ENCODE measurements around the gene CDC42EP1.

Gene CDC42EP1

DNA sequence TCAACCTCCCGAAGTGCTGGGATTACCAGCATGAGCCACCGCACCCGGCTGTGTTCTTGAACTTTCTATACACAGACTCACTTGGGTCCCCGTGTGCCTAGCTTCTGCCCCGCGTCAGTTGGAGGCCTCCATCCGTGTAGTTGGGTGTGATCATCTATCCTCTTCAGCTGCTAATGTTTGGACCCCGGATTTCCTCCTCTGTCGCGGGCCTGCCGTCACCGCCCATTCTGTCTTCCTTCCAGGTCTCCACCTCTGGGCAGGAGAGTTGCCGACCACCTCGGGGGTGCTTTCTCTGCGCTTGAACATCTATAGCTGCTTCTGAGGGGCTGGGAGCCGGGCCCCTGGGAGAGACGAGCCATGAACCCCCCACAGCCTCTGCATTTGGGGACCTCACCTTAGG, 5.5 kb downstream of the CDC42EP1 start:
- Histone ChIP-seq H3K9me2 (ENCODE audit: low read depth, low read length) (no peaks in the 10 kb centered on the region), H2AFZ (ENCODE audit: low read length) (no peak overlapping the region), H3K9me3 (ENCODE audit: low read length) (no peaks in the 10 kb centered on the region), H3K27ac (ENCODE audit: low read depth, low read length, poor library complexity, severe bottlenecking) (no peak overlapping the region), H3K4me3 (ENCODE audit: low read depth, low read length, poor library complexity, severe bottlenecking) (no peak overlapping the region), H3K9ac (ENCODE audit: low read length) (no peak overlapping the region), H3K4me1 (ENCODE audit: insufficient read depth, low read length, severe bottlenecking) (no peaks in the 10 kb centered on the region), H4K20me1 (ENCODE audit: insufficient read depth, low read length) (no peaks in the 10 kb centered on the region), H3F3A (ENCODE audit: insufficient read depth, low read length) (no peaks in the 10 kb centered on the region), H3K79me2 (ENCODE audit: insufficient read depth, low read length) (no peaks in the 10 kb centered on the region), H3K27me3 (ENCODE audit: insufficient read depth, low read length) (peaks cover 25% of the 10 kb centered on the region), H3K4me2 (ENCODE audit: low read length) (no peak overlapping the region), H3K36me3 (ENCODE audit: insufficient read depth, low read length) (no peaks in the 10 kb centered on the region)
- TF ChIP-seq EZH2 (IDR thresholded peaks at IDR 0.05; ENCODE audit: borderline replicate concordance, low read length) = no peak
- TF ChIP-seq, protein P1, sequence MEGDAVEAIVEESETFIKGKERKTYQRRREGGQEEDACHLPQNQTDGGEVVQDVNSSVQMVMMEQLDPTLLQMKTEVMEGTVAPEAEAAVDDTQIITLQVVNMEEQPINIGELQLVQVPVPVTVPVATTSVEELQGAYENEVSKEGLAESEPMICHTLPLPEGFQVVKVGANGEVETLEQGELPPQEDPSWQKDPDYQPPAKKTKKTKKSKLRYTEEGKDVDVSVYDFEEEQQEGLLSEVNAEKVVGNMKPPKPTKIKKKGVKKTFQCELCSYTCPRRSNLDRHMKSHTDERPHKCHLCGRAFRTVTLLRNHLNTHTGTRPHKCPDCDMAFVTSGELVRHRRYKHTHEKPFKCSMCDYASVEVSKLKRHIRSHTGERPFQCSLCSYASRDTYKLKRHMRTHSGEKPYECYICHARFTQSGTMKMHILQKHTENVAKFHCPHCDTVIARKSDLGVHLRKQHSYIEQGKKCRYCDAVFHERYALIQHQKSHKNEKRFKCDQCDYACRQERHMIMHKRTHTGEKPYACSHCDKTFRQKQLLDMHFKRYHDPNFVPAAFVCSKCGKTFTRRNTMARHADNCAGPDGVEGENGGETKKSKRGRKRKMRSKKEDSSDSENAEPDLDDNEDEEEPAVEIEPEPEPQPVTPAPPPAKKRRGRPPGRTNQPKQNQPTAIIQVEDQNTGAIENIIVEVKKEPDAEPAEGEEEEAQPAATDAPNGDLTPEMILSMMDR (IDR thresholded peaks at IDR 0.05; ENCODE audit: low read length) = no peak

DNA sequence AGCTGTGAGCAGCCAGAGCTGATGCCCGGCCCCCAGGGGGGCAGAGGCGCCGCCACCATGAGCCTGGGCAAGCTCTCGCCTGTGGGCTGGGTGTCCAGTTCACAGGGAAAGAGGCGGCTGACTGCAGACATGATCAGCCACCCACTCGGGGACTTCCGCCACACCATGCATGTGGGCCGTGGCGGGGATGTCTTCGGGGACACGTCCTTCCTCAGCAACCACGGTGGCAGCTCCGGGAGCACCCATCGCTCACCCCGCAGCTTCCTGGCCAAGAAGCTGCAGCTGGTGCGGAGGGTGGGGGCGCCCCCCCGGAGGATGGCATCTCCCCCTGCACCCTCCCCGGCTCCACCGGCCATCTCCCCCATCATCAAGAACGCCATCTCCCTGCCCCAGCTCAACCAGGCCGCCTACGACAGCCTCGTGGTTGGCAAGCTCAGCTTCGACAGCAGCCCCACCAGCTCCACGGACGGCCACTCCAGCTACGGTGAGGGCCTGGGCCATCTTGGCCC, 6.1 kb downstream of the CDC42EP1 start:
- Histone ChIP-seq H3K4me1 (ENCODE audit: insufficient read depth, low read length, severe bottlenecking) (no peaks in the 10 kb centered on the region), H3K4me3 (ENCODE audit: low read depth, low read length, poor library complexity, severe bottlenecking) (no peak overlapping the region), H3K9me3 (ENCODE audit: low read length) (no peaks in the 10 kb centered on the region), H3K9me2 (ENCODE audit: low read depth, low read length) (no peaks in the 10 kb centered on the region), H3F3A (ENCODE audit: insufficient read depth, low read length) (no peaks in the 10 kb centered on the region), H3K27ac (ENCODE audit: low read depth, low read length, poor library complexity, severe bottlenecking) (no peak overlapping the region), H2AFZ (ENCODE audit: low read length) (no peak overlapping the region), H3K27me3 (ENCODE audit: insufficient read depth, low read length) (peaks cover 23% of the 10 kb centered on the region), H4K20me1 (ENCODE audit: insufficient read depth, low read length) (no peaks in the 10 kb centered on the region), H3K79me2 (ENCODE audit: insufficient read depth, low read length) (no peaks in the 10 kb centered on the region), H3K36me3 (ENCODE audit: insufficient read depth, low read length) (no peaks in the 10 kb centered on the region), H3K9ac (ENCODE audit: low read length) (no peak overlapping the region), H3K4me2 (ENCODE audit: low read length) (no peak overlapping the region)
- TF ChIP-seq, protein P1 (IDR thresholded peaks at IDR 0.05; ENCODE audit: low read length) = no peak
- no peak for TF ChIP-seq EZH2 (IDR thresholded peaks at IDR 0.05; ENCODE audit: borderline replicate concordance, low read length)

DNA sequence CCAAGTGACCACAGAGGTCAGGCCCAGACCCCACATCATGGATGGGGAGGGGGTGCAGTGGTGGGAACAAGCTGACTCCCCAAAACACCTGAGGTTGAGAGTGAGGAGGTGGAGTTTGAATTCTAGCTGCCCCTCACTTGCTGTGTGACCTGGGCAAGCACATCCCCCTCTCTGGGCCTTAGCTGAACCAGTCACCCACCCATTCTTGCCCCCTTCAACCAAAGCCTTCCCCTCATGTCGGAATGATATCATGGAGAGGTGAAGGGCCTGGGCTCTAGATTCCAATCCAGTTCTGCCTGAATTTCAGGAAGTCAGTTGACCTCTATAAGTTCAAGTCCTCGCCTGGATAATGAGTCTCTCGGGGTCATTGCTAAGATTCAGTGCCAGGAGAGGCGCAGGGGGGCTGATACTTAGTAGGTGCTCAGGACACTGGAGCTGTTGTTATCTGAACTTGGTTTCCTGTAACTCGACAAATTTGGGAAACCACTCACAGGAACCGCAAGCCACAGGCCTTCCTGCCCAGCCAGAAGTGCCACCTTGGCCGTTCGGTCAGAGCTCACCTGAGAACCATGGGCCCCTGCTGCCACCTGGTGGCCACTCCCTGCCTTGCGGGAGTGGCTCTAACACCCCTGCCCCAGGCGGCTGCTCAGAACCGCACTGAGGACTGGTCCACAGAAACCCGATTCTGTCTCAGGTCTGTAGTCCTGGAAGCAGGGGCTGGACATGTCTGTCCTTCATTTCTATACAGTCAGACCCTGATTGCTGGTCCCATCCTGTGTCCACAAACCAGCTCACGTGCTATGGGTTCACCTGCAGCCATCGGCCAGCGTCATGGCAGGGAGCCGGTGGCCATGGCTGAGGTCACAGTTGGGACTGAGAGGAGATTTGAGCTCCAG, 6.9 kb downstream of the CDC42EP1 start:
- H3K4me2 ChIP-seq (ENCODE audit: low read length) = no peak overlapping the region
- H3K4me1 ChIP-seq (ENCODE audit: insufficient read depth, low read length, severe bottlenecking) = no peaks in the 10 kb centered on the region
- no peak overlapping the region for H2AFZ ChIP-seq (ENCODE audit: low read length)
- H3K4me3 ChIP-seq (ENCODE audit: low read depth, low read length, poor library complexity, severe bottlenecking) = no peak overlapping the region
- no peaks in the 10 kb centered on the region for H3K9me2 ChIP-seq (ENCODE audit: low read depth, low read length)
- no peak overlapping the region for H3K9ac ChIP-seq (ENCODE audit: low read length)
- H4K20me1 ChIP-seq (ENCODE audit: insufficient read depth, low read length) = no peaks in the 10 kb centered on the region
- H3K27ac ChIP-seq (ENCODE audit: low read depth, low read length, poor library complexity, severe bottlenecking) = no peak overlapping the region
- no peaks in the 10 kb centered on the region for H3K79me2 ChIP-seq (ENCODE audit: insufficient read depth, low read length)
- no peaks in the 10 kb centered on the region for H3F3A ChIP-seq (ENCODE audit: insufficient read depth, low read length)
- H3K27me3 ChIP-seq (ENCODE audit: insufficient read depth, low read length) = peaks cover 21% of the 10 kb centered on the region
- H3K36me3 ChIP-seq (ENCODE audit: insufficient read depth, low read length) = no peaks in the 10 kb centered on the region
- no peak for TF ChIP-seq EZH2 (IDR thresholded peaks at IDR 0.05; ENCODE audit: borderline replicate concordance, low read length)
- TF ChIP-seq, protein P1 (IDR thresholded peaks at IDR 0.05; ENCODE audit: low read length) = peak; percentile 92
- no peaks in the 10 kb centered on the region for H3K9me3 ChIP-seq (ENCODE audit: low read length)
